ENCODE measurements around the gene MAPK11.

- no peak for TF ChIP-seq CTCF (IDR thresholded peaks at IDR 0.05)
- no peak for TF ChIP-seq POLR2A (IDR thresholded peaks at IDR 0.05)
These were observed 9.2 kb downstream of the MAPK11 start for GRCh38 chr22:50260801-50261614.

All from esophagus squamous epithelium (tissue), 4 donors.